ENCODE measurements around the gene SCYGR7.

The SCYGR7 gene

DNA sequence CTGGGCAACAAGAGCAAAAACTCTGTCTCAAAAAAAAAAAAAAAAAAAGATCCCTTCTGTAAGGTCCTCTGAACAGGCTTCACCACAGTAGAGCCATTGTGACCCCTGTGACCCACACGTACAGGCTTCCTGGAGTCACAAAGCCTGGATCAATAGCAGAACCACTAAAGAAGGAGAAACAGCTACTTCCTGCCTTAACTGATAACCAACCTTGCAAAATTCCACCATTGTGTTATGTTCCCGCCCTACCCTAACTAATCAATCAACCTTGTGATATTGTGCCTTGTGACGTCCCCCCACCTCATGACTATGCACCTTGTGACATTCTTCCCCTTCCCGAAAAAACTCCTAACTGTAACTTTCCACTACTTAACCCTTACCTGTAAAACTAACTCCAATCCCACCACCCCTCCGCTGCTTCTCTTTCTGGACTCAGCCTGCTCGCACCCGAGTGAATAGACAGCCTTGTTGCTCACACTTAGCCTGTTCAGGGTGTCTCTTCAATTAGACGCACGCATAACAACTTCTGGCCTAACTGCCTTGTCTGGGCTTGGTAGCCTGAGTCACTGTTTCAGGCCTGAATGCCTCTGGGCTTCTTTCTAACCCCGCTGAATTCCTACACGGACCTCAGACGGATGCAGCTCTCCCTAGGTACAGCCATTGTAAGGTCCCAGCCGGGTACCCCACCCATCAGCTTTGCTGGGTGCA, 31.4 kb downstream of the SCYGR7 start:
- DNase-seq (ENCODE audit: low spot score) = peak; percentile 98

DNA sequence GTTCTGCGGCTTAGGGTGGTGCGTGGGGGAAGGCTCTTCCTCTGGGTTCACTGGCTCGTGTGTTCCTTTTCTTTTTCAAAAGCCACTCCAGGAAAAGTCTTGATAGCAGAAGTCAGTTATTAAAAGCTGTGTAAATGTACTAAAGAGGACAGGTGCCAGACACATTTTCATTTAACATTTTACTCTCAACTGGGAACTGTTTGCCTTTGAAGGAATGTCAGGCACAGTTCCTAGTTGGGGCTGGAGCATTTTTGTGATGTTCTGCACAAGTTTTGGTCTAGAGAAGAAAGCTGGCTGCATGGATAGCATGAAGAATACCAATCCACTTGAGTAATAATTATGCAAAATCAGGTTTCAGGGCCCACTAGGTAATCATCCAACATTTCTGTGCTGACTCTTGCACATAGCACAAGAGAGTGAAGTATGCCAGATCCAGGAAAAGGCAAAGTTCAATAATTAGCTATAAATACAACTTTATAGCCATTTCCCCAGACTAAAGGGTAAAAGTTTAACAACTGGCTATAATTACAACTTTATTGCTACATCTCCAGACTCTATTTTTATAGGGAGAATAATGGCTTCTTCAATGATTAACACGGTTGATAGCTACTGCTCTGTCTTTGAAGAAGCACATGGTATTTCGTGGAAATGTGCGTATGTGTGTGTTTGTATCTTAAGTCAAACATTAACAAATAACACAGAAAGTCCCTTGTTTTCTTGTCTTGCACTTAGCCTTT, 33.8 kb downstream of the SCYGR7 start:
- peak; percentile 96 for DNase-seq (ENCODE audit: low spot score)

DNA sequence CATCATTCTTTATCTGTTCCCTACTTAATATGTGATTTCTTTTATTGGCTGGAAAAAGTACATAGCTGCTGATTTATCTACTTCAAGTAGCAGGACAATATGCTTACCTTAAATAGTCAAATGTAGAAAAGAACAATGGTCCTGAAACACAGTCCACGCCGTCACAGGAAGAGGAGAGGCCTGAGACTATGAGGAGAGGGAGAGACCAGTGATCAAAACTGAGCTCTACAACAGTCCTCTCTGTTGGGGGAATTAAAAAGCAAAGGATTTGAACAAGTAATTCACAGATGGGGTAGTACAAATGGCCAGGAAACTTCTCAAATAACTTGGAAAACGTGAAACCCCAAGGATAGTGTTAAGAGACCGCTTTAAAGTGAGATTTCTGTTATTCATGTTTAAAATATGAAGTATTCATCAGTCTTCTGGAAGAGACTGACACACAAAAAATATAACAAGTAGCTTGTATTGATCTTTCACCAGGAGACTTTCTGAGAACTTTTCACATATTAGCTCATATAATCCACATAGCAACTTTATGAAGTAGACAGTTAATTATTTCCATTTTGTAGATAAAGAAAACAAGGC, 37.7 kb downstream of the SCYGR7 start:
- no peak for DNase-seq (ENCODE audit: low spot score)

DNA sequence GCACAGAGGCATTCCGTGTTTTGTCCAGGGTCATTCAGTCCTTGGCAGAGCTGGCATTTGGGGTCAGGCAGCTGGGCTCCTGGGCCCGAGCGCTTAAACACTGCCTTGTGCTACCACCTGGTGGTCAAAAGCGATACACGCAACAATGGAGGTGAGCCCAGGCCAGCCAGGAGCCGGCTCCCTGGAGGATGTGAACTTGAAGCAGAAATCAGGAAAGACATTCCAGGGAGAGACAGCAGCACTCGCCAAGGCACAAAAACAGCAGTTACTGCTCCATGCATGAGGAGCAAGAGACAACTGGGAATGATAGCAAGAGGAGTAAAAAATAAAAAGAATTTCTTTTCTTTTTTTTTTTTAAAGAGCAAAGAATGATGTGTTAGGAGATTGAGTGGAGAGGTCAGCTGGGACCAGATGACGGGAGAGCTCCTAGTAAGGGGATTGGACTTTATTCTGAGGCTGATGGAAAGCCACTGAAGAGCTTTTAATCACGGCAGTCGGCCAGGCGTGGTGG, 38.3 kb downstream of the SCYGR7 start:
- DNase-seq (ENCODE audit: low spot score) = peak; percentile 84

DNA sequence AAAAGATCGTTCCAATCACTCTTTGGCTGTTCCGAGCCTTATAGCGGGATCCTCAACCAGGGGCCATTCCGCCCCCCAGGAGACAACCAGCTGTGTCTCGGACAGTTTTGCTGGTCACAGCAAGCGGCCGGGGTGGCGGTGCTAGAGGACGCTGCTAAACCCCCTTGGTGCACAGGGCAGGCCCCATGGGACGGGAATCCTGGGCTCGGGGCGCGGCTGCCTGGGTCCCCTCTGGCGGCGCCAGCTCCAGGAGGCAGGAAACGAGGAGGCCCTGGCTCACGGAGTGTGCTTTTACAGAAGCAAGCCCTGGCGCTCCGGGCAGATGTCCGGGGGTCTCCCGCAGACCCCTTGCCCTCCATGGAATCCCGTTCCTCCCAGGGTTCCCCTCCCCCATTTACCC, 39.7 kb downstream of the SCYGR7 start:
- DNase-seq (ENCODE audit: low spot score) = no peak

DNA sequence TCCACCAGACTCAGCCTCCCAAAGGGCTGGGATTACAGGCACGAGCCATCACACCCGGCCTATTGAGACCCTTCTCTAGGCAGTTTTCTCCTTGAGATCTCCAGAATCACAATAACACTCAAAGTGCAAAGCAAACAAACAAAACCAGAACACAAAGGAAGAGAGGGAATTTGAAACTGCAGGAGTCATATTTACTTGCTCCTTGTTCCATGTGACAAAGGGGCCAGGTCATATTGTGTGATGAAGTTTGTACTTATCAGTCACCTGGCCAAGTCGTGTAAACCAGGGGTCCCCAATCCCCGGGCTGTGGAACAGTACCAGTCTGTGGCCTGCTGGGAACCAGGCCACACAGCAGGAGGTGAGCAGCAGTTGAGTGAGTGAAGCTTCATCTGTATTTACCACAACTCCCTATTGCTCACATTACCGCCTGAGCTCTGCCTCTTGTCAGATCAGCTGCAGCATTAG, 44.1 kb downstream of the SCYGR7 start:
- DNase-seq (ENCODE audit: low spot score) = no peak

DNA sequence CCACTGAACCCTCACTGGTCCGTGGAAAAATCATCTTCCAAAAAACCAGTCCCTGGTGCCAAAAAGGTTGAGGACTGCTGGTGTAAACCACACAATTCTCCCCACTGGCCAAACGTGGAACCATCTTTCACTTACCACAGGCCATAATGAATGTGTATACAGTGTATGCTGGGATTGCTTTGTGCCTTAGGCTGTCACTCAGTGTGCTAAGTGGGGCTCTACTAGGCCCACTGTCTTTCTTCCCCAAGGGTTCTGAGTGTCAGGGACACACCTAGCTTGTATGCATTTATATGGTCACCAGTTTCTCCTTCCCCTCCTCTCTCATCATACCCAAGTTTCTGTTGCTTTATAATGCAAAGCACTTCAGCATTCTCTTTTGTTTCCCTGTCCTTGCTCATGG, 44.8 kb downstream of the SCYGR7 start:
- no peak for DNase-seq (ENCODE audit: low spot score)

DNA sequence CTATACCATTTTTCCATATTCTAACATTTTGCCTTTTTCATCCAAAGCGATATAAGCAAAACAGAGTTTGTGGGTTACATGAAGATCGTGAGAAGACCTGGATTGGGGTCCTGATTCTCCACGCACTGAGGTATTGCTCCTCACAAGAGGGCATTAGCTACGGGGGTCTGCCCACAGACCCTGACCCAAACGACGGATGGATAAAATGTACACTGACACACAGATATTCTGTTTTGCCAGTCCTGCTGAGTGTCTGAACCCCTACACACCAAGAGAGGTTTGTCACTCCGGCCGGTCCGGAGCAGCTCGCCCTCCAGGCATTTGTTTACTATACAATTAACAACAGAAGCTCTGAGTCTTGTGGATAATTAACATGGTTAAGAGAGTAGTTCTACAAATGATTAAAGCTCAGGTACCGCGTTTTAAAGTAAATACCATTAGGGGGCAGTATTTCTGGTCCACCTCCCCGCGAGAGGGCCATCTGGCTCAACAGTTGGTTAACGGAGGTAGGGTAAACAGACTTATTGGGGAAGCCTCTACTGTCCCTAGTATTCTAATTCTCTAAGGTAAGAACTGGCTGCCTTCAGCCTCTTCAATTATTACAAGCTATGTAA, 46.0 kb downstream of the SCYGR7 start:
- peak; percentile 68 for DNase-seq (ENCODE audit: low spot score)

DNA sequence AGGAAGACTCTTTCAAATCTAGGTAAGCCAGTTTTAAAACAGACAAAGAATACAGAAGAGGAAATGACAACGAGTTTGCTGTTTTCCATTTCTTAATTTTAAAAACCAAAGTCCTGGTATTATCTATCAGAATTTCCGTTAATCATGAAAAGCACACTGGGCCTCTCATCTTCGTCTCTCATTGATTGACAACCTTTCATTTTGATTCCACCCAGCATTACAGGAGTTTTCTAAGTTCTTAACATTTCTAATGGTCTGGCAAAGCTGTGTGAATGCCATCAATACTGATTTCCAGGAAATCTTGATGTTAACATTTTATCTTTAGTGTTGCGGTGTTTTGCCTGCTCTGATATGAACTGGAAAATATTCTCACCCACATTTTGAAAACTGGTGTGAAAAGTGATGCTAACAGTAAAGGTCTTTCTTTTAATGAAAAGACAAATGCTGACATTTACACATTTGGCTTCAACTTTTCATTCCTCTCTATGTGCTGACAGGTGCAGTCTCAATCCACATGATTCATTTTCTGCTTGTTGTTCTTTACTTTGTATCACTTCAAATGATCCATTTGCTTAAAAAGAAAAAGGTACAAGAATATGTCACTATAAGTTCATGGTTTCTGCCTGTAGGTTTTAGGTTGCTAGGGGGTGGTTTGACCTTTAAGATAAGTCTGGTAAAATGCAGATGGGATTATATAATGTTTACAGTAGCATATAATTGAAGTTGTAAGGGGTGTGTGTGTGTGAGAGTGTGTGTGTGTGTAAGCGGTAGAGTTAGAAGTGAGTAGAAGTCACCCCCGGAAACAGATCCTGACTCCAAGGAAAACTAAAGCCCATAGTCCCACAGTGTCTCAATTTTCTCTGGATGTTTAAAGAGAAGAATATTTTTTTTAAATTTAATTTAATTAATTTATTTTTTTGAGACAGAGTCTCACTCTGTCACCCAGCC, 47.0 kb downstream of the SCYGR7 start:
- no peak for DNase-seq (ENCODE audit: low spot score)
